GM19324 (cell line): Measurements from ENCODE around the gene AGBL1.

Experiments used
- ATAC-seq: cut with Tn5 transposase; IDR thresholded peaks from one replicate; pipeline ENCODE4 v1.9.1; 2021; ENCODE audit warnings: mild to moderate bottlenecking, moderate library complexity; ENCODE audit not compliant: unreplicated experiment, low FRiP score

The AGBL1 gene

DNA sequence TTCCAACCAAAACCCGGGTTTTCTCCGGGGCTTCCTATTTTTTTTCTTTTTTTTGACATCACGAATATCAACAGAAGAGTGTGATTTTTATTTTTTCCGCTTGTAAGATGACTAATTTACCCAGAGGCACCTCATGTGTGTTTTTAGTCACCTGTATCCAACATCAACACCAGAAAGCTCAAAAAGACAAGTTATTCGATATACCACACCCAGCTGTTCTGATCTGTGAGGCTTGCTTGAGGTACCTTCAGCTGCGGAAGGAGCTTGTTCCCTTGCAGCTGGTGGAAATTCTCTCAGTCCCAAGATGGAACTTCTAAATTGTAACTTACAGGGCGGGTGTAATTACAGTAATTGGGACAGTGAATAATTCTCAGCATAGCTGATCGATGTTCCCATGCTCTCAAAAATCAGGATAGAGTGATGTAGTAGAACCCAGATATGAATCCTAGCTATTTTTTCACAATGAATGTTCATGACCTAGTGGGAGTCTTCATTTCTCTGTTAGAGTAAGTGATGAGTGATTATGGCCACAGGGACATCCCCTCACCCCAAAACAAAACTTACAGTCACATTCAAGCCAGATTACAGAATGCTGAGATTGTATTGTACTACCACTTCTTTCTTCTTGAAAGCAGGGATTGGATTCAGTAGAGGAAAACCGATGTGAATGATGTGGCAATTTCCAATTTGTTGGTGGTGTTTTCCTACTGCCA lies 232.1 kb downstream of the AGBL1 start:
- no peak for ATAC-seq

DNA sequence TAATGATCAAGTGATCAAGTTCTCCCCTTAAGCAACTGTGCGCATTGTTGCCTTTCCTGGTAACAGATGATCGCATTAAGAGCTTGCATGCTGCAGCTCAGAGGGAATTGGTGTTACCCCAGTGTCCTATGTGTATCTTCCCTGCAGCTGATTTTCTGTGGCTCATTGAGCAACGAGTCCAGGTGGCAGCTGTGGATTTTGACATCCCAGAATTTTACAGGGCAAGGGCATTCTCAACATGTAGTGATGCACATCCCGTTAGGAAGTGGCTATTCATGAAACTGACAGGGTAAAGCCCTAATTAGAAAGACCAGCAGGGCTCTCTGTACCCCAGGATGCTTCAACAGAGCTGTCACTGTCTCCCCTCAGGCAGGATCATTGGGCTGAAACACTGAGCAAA lies 232.8 kb downstream of the AGBL1 start:
- ATAC-seq, result no peak

DNA sequence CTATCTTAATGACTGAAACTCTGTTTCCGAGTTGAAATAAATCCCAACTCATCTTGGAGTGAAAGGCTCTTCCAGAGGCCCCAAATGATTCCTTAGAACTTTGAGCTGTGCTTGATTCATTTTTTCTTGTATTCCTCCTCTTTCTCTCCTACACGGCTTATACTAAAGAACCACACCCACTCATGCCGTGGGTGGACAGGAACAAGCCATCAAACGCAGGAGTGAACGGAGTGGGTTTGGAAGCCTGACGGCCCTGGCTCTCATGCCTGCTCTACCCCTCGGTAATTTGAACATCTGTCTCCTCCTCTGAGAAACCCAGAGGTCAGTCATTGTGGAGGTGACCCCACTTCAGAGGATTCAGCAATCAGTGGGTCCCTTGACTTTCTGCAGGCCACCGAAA lies 236.5 kb downstream of the AGBL1 start:
- ATAC-seq, result no peak

DNA sequence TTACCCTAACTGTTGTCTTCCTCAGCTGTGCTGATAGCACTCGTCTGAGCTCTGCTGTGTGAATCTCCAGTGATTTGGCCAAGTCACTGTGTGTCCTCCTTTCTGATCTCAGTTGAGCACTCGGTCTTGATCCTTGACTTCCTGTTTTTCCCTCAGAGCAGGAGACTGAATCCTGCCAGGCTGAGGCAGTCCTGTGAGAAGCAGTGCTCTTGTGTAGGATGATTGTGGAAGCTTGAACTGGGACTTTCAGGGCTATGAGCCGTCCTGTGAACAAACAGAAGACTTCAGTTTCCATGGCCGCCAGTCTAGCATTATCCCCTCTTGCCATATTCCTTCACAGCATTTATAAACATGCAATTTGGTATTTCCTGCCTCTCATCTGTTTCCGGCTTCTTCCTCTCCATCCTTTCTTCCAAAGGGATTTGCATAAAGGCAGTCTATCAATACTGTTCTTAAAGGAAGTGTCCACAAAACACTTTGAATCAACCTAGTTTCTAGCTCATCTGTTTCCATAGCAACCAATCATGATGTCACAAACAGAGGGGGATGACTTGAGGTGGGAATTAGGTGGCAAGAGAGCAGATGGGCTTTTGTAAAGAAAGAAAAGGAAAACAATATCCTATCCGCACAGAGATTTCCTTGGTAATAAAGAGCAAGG lies 237.2 kb downstream of the AGBL1 start:
- no peak for ATAC-seq

DNA sequence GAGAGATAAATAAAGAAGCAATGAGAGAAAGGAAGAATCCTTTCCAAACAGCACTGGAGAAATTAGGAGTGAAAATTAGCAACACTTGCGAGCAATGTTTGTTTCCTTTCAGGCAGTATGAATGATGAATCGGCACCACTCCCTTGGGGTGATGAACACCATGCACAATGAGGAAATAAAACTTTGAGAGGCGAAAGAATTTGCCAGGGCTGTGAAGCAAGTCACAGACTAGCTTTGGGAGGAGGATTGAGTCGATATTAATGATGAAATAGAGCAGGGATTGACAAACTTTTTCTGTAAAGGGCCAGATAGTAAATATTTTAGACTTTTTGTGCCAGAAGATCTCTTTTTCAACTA lies 237.7 kb downstream of the AGBL1 start:
- ATAC-seq, result no peak

DNA sequence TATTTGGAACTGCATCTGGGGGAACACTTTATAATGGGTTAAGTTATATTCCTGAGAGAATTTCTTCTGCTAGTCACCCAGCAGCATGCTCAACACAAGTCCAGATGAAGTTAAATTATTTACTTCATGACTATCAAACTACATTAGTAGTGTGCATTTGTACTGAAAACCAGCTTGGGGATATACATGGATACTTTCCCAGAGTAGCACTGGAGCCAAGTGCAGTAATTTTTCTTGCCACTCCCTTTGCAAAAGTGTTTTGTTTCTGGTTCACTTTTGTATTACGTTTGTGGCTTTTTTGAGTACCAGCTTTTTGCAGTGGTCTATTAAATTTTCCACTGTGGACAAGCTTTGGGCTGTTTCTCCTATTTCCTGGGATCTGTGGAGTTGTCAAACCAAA lies 243.0 kb downstream of the AGBL1 start:
- no peak for ATAC-seq

DNA sequence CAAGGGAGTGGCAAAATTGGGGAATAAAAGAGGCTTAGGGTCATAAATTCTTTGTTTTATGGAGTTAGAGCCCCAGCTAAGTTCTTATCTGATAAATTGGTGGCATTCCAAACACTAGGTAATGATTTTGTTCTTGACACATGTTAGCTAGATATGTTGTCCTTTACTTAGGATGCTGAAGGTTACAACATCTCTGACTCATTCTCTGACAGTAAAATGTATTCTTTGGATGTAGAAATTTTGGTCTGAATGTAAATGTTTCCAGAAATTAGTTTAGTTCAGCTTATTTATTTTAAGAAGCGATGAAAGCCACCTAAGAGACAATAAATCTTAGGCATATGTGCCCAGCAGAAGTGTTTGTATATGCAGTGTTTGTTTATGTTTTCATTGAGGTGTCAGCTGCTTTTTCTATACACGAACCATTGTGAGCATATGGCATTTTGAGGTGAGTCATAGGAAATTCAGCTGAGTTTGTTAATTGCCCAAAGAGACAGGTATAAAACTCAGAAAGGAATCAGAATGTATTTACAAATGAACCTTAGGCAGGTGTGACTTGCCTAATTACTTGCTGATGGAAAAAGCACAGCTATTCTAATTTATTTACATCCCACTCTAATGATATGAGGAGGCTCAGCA lies 247.7 kb downstream of the AGBL1 start:
- no peak for ATAC-seq

DNA sequence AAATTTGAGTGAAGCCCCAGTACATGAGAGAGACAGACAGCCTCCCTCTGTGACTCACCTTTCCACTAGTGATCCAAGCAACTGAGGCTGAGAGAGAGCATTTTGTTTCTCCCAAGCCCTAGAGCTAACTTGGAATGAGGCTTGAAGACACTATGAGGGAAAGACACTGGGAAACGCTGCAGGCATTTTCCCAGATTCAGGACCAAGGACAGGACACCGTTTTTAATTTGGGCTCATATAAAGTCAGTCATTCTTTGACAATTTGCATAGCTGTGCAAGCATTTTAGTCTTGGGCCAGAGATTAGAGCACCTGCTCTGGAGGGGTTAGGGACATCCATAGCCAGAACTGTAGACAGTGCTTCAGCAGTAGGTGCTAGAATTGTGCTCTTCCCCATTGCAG lies 249.0 kb downstream of the AGBL1 start:
- no peak for ATAC-seq

DNA sequence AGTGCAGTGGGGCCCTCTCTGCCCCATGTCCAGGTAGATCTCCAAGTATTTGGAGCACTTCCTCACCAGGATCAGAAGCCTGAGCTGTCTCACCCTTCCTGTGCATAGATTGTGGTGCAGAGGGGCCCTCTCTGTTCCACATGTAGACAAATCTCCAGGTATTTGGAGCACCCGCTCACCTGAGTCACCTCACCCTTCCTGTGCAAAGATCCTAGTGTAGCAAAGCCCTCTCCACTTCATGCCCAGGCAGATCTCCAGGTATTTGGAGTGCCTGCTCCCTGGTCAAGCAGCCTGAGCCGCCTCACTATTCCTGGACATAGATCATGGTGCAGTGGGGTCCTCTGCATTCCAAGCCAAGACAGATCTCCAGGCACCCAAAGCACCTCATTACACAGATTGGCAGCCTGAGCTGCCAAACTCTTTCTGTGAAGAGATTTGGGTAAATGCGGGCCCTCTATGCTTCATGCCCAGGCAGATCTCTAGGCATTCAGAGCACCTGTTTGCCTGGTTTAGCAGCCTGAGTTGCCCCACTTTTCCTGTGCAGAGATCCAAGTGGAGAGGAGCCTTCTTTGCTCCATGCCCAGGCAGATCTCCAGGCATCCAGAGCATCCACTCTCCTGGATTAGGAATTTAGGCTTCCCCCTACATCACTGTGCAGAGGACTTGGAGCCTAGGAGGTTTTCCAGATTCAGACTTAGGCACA lies 249.8 kb downstream of the AGBL1 start:
- ATAC-seq, result no peak

DNA sequence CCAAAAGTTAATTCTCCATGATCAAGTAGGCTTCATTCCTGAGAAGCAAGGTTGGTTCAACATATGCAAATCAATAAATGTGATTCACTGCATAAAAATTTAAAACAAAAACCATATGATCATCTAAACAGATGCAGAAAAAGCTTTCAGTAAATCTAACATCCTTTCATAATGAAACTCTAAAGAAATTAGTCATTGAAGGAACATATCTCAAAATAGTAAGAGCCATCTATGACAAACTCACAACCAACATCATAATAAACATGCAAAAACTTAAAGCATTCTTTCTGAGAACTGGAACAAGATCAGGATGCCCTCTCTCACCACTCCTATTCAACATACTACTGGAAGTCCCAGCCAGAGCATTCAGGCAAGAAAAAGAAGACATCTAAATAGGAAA lies 254.1 kb downstream of the AGBL1 start:
- ATAC-seq, result no peak

DNA sequence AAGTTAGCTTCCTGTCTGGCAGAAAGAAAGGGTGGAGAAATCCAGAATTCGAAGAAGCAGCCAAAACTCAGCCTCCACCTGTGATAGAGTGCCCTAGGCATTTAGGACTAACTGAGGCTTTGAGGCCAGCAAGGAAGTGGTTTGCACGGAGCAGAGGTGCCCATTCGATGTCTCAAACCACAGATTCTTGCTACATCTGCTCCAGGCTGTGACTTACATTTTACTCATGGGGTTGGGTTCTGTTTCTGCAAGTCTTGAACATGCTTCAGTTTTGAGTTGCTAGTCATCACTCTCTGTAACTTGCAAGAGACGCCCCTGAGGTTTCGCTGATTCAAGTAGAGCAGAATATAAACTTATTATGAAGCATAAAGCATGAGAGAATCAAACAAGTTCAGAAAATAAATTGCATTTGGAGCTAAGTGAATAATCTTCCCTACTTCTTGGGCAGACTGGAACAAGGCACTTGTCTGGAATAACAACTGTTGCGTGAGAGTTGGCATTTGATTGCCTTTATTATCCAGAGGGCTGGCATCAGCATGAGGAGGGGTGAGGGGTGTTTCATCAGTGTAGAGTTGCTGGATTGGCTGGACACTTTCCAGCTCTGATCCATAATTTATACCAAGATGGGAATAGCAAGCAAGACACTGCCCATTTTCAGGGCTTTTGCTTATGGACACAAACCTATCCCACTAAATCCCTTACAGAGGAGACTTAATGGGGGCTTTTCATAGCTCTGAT lies 256.5 kb downstream of the AGBL1 start:
- no peak for ATAC-seq

DNA sequence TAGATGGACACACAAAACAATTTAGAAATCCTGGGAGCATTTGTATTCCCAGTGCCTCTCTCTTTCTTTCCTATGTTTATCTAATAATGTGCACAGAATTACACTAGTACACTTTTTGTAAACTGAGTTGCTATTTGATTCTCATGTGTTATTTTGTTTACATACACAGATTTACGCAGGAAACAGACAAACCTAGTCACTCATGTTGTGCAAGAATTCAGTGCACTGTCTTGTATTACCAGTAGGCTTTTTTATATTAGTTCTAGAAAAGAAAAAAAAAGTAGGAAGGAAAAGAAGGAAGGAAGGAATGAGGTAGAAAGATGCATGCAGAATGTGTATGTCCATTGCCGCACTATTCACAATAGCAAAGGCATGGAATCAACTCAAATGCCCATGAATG lies 257.4 kb downstream of the AGBL1 start:
- no peak for ATAC-seq

DNA sequence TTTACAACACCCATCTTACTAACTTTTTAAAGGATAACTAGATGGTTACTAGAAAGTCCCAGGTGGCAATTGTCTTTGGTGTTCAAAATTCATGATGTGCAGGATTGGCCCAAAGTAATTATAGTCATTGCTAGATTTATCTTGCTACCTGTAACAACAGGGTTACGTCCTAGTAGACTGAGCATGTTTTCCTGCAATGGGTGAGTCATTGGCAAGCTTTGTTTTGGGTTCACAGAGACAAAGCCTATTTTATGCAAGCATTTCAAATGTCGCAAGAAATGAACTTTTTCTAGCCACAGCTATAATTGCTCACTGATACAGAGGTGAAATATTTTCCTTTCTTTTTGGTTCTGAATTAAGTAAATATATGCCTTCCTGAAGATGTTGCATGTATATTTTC lies 267.6 kb downstream of the AGBL1 start:
- no peak for ATAC-seq

DNA sequence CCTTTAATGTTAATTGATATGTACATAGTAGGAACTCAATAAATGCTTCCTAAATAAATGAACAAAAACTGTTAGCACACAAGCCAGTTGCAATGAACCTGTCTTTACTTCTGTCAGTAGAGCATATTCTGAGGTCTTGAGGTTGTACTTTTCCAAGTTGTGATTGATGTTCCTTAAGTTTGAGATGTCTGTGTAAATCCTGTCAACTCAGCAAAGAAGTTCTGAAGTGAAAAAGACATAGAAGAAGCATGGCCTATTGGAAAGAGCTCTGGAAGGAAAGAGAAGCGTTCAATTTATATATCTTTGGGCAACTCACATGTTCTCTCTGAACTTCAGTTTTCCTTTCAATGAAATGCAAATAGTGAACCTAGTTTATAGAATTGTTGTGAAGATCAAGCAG lies 269.9 kb downstream of the AGBL1 start:
- ATAC-seq, result no peak

DNA sequence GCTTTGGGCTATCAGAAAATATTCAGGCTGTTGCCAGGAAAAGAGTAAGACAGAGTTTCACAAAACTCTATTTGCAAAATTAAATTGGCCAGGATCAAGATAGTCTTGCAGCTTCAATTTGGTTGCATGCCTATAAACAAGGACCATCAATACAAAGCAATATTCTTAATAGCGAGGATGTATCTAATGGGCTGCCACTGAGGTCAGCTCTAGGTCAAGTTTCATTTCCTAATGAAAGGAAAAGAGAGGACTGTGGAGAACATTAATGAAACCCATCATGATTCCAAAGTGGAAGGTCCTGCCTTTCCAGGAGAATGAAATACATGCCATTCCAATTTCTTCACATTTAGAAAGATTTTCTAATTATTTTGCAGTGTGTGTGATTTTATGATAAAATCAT lies 273.5 kb downstream of the AGBL1 start:
- ATAC-seq, result no peak

DNA sequence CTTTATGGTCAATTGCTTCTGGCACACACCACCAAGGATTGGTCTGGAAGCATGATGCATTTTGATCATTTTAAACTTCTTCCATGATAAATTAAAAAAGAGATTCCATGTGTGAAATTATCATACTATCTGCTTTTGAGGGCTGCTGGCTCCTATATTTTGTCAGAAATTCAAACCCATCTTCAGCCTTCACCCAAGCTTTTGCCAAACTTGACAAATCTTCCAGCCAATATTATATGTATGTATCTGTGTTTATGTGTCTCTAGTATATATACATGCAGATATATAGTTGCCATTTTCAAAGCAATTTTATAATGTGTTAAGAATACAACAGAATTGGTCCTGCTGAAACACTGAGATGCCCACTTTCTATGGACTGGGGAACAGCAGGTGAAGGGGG lies 275.7 kb downstream of the AGBL1 start:
- no peak for ATAC-seq

DNA sequence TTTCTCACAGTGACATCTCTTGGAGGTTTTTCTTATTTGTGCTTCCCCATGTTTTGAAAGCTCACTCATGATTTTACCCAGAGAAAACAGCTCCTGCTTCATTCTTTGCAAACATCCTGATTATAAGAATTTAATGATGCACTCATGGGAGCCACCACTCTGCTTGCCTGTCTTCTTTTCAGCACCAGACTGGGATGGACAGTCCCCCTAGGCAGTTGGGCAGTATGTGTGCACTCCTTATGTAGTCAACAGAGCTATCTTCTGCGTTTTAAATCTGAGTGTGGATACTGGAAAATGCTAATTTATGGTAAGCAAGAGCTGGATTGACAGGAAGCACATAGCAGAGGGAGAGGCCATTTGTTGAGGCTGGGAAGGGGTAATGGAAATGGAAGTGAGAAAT lies 276.1 kb downstream of the AGBL1 start:
- no peak for ATAC-seq

DNA sequence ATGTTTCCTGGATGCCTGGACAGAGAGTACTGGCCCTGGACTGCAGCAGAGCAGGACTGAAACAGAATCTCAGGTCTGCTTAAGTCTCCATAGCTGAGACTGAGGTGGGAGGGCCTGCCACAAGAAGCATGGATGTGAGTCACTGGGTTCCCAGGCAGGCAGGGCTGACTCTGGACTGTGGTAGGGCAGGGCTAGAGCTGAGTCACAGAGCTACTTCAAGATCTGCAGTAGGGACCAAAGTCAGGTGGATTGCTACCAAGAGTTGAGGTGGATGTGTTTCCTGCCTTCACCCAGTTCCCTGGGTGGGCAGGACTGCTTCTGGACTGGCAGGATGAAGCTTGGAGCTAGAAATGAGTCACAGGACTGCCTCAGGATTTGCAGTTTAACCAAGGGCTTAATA lies 282.9 kb downstream of the AGBL1 start:
- ATAC-seq, result no peak

DNA sequence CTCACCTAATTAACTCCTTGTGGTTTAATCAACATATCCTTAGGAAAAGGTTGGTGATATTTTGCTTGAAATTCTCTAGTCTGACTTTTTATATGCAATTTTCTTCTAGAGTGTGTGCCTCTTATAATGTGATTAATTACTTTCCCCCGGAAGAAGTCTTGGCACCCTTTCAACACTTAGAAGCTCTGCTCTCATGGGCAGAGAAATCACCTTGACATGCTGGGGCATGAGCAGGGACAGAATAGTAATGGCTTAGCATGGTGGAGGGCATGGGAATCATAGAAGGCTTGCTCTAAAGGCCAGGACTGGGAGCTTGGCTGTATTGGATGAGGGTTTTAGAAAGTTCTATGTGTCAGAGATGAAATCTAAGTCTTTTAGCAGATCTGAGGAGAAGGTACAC lies 293.5 kb downstream of the AGBL1 start:
- ATAC-seq, result no peak

DNA sequence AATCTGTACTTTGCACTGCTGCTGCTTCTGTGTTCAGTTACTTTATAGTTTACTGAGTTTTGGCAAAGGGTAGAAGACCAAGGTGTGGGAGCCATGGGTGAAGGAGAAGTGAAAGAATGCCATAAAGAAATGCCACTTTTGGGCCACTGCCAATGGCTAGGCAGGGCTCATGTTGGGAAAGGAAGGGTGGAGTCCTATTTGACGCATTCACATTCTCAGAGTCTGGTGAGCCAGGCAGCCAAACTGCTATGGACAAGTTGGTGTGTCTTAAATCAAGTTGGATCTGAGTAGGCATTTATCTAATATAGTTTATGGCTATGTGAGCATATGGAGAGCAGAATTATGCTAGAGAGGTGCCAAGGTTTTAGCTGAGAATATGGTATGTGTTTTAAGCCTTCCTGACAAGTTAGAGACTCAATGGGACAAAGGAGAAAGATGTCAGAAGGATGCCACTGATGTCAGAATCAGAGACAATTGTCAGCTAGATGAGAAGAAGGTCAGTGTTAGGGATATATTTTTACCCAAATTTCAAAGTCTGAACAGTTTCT lies 296.1 kb downstream of the AGBL1 start:
- ATAC-seq, result no peak

DNA sequence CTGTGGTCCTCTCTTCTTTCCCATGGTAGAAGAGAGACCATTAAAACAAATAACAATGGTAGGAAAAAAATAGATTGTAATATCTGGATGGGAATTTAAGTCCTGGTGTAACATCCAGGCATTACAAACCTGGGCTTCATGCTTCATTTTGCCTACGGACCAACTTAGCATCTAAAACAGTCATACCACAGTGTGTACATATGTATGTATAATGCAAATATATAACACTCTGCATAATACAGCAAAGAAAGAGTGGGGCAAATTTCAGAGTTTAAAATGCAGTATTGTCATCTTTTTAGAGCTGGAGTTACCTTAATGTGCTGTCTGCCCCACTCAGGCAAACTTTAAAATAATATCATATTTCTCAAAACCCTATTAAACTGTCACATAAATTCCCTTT lies 298.2 kb downstream of the AGBL1 start:
- no peak for ATAC-seq
